Erythroblast (primary cell): ENCODE measurements around the gene MYOCOS.

Source experiments
- GATA1 ChIP-seq: IDR thresholded peaks from 2 replicates; pipeline ENCODE4 v1.6.1; 2011; ENCODE audit warnings: low read depth, mild to moderate bottlenecking, control low read depth, low read length, moderate library complexity
- POLR2A ChIP-seq: IDR thresholded peaks from 2 replicates; pipeline ENCODE4 v1.6.1; 2011; ENCODE audit warnings: mild to moderate bottlenecking, low read length

GRCh38 chr1:171622152-171622462 lies at the start of gene MYOCOS:
- TF ChIP-seq POLR2A: no peak
- TF ChIP-seq GATA1: no peak
